HG03378 (cell line): ENCODE results near the gene ANTKMT.
"Not testable (repeated sequence)": the region's sequence is repeated elsewhere in the genome, so short reads cannot be mapped to it uniquely, and the experiment has no call there.

Source experiments
- ATAC-seq: cut with Tn5 transposase; IDR thresholded peaks from one replicate; pipeline ENCODE4 v1.9.1; 2021; ENCODE audit warnings: mild to moderate bottlenecking, moderate library complexity; ENCODE audit not compliant: unreplicated experiment

Gene ANTKMT

GRCh38 chr16:680967-681745 is 39.8 kb upstream of the ANTKMT start:
- ATAC-seq, result no peak

- no peak for ATAC-seq
These were observed 39.1 kb upstream of the ANTKMT start for GRCh38 chr16:681746-682427.

- no peak for ATAC-seq
These were observed 38.2 kb upstream of the ANTKMT start for GRCh38 chr16:682493-683395.

- no peak for ATAC-seq
These were observed 37.4 kb upstream of the ANTKMT start for GRCh38 chr16:683396-684070.

GRCh38 chr16:684071-684794 is 36.7 kb upstream of the ANTKMT start, which contains the start of gene JMJD8:
TSS of gene JMJD8 (minus strand) at chr16:684334. CDS start at chr16:684319, 15 bp downstream.
- peak; percentile 66 for ATAC-seq

- ATAC-seq, result no peak
These were observed 35.8 kb upstream of the ANTKMT start for GRCh38 chr16:684961-685696.

GRCh38 chr16:685967-686366 is 35.0 kb upstream of the ANTKMT start:
- ATAC-seq, result no peak

- no peak for ATAC-seq
These were observed 34.3 kb upstream of the ANTKMT start for GRCh38 chr16:686459-687260.

GRCh38 chr16:687499-687898 is 33.4 kb upstream of the ANTKMT start:
- no peak for ATAC-seq

- no peak for ATAC-seq
These were observed 31.6 kb upstream of the ANTKMT start for GRCh38 chr16:689175-689897.

GRCh38 chr16:691242-691641 is 29.7 kb upstream of the ANTKMT start:
- not testable (repeated sequence) for ATAC-seq

GRCh38 chr16:692356-693108 is 28.4 kb upstream of the ANTKMT start:
- ATAC-seq, result no peak

GRCh38 chr16:693364-693763 is 27.6 kb upstream of the ANTKMT start:
- ATAC-seq, result no peak

GRCh38 chr16:693766-694165 is 27.2 kb upstream of the ANTKMT start:
- ATAC-seq, result no peak

GRCh38 chr16:694187-694862 is 26.6 kb upstream of the ANTKMT start:
- no peak for ATAC-seq

- no peak for ATAC-seq
These were observed 26.0 kb upstream of the ANTKMT start for GRCh38 chr16:694863-695354.
